ENCODE results near the gene HNF4A.
"Not testable (repeated sequence)": the region's sequence is repeated elsewhere in the genome, so short reads cannot be mapped to it uniquely, and the experiment has no call there.

The HNF4A gene

DNA sequence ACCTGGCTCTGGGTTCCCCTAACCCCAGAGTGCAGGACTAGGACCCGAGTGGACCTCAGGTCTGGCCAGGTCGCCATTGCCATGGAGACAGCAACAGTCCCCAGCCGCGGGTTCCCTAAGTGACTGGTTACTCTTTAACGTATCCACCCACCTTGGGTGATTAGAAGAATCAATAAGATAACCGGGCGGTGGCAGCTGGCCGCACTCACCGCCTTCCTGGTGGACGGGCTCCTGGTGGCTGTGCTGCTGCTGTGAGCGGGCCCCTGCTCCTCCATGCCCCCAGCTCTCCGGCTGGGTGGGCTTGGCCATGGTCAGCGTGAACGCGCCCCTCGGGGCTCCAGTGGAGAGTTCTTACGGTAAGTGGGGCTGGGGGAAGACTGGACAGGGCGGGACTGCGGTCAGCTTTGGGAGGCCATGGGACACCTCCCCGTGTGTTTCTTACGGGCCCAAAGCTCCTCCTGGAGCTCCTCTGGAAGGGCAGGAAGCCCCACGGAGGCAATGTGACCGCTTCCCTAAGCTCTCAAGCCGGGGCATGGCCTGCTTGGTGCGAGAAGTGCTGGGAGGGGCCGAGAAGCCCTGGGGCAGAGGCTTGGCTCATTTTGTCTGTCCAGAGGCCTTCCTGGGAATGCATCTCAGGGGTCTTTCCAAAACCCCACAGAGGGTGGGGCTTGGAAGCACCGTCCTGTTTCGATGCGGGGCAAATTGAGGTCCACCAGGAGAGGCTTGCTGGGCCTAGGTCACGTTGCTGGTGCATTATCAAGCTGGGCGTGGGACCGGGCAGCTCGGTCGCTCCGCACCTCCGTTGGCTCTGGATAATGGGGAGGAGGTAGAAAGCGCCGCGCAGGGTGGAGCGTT is at the start of gene HNF4A:
Gene HNF4A (plus strand): TSS at position 202 of the 855 bp plus-strand sequence. CDS start 106 bp downstream, at position 308.
- DNase-seq (ENCODE audit: low read depth in 2 of 2): no peak

DNA sequence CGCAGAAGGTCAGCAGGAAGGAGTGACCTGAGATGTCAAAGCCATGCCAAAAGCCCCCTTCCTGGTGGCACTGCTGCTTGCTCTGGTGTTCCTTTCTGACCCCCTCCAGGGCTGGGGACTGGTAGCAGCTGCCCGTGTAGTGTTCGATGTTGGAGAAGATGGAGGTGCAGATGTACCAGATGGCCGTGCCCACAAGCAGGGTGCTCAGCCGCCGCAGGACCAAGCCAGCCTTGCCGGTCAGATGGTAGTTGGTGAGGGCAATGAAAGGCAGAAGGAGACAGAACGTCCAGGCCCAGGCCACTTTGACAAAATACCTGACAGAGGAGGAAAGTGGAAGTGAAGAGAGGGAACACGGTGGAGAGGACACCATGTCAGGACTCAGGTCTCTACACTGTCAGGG is 48.6 kb upstream of the HNF4A start:
- DNase-seq (ENCODE audit: low read depth in 2 of 2): no peak

DNA sequence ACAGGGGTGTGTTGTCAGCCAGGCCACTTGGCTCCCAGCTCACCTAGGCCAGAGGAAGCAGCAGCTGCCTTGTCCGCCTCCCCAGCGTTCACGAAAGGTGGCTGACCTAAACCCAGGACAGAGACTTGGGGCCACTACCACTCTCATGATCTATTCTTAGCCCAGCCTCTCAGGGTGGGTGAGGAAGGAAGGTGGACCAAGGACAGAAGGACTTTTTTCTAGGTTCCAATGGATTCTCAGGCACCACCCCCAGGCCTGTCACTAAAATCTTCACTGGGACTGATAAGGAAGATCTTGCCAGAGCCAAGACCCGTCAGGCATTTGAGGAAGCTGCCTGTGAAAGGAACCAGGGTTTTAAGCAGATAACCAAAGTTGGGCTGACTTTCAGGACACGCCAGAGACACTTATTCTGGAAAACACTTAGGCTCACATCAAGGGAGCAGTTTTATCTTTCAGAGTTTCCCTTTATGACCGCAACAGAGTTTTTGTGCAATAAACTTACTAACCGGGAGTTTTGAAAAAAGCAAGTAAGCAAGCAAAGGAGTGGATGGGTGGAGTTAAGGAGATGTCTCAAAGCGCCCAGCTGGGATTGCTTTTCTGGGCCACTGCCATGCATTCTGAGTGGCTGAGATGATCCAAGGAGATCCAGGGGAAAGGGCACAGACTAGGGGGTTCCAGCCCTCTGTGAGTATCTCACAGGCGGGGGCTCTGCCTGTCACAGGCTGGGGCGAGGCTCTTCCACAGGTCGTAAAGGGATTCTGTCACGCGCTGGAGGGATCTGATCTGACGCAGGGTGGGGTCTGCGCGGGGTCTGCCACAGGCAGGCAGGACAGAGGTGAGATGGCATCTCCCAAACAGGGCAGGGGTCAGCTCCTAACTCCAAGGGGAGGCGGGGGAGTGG is 45.5 kb upstream of the HNF4A start:
- no peak for DNase-seq (ENCODE audit: low read depth in 2 of 2)

DNA sequence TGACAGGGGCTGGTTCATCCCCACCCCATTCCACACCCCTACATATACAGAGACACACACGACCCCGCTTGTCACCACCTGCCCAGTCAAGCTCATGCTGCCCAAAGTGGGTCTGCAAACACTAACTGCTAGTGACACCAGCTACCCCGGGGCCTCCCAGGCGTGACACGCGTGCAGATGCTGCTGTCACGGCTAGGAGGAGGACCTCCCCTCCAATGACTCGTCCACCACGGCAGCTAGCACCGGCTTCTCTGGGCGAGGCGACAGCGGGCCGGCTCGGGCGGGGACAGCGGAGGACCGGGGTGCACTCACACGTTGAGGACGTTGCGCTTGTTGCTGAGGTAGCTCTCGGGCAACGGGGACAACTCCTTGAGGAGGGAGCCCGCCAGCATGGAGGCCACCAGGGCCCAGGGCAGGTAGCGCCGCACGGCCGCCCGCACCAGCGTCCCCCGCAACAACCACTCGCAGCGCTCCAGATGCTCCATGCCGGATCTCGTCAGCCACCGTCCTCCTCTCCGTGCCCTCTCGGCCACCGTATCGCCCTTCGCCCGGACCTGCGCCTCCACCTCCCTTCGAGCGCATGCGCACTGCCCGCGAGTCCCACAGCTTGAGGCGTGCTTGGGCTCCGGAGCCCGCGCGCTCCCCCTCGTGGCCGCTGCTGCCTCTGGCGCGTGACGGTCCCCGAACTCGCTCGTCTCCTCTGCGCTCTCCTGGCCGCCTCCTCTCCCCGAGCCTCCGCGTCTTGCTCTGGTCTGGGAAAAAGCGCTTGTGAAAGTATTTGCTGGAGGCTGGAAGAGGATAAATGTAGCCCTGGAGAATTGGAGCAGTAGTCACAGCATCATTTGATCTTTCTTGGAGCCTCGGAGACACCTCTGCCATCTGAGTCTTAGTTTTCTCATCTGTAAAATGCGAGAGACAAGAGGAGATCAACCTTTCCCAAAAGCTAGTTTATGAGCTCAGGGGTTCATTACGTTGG is 44.5 kb upstream of the HNF4A start, which contains the start of gene FITM2:
Gene FITM2 (minus strand): TSS at position 539 of the 976 bp plus-strand sequence. CDS start 54 bp downstream, at position 485.
- peak; percentile 95 to 96 for DNase-seq (ENCODE audit: low read depth in 2 of 2)

DNA sequence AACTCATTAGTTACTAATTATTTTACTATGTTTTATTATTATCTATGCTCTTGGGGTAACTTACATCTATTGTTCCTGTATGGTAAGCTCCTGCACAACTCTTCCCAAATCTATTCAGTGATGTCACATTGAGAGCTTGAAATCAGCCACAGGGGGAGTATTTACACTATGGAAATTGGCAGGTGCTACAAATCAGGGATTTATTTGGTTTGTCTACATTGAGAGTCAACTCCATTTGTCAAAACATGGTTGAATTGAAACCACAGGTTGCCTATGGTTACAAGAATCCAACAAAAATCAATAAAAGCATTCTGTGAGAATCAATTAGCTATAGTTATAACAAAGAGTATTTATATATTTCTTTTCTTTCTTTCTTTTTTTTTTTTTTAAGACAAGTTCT is 40.6 kb upstream of the HNF4A start:
- no peak for DNase-seq (ENCODE audit: low read depth in 2 of 2)

DNA sequence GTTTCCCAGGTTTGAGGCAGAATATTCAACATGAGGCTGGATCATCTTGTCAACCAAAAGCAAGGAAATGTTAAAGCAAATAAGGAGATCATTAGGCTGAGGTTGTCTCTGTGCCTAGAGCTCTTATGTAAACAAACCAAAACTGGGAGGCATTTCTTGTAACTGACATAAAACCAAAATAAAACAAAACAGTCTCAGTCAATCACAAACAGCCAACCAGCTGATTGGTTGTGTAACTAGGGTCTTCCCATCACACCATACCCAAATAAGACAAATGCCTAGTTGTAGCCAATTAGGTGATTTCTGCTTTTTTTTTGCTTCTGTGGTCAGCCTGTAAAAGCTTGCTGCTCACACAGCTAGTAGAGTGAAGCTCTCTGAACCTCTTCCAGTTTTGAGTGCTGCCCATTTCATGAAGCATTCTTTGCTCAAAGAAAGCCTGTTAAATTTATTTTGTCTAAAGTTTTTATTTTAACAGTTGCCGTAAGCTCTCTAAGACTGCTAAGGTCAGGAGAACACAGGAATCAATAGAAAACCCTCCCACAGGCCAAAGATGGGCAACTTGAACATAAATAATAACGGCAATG is 35.6 kb upstream of the HNF4A start:
- DNase-seq (ENCODE audit: low read depth in 2 of 2): no peak

DNA sequence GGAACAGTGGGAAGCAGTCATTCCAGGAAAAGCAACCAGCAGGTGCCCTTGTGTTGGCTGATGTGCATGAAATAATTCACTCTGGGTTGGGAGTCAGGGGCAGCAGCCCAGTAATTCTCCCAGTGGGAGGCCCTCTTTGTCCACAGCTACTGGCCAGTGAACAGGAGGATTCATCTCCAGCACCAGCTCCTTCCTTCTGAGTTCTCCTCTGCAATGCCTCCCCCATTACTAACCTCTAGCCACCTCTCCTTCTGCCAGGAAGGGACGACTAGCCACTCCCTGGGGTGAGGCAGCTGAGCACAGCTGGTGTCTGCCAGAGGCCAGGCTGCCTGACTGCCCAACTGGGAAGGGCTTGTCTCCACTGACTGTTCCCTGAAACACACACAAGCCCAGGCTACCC is 31.2 kb upstream of the HNF4A start:
- DNase-seq (ENCODE audit: low read depth in 2 of 2): no peak

DNA sequence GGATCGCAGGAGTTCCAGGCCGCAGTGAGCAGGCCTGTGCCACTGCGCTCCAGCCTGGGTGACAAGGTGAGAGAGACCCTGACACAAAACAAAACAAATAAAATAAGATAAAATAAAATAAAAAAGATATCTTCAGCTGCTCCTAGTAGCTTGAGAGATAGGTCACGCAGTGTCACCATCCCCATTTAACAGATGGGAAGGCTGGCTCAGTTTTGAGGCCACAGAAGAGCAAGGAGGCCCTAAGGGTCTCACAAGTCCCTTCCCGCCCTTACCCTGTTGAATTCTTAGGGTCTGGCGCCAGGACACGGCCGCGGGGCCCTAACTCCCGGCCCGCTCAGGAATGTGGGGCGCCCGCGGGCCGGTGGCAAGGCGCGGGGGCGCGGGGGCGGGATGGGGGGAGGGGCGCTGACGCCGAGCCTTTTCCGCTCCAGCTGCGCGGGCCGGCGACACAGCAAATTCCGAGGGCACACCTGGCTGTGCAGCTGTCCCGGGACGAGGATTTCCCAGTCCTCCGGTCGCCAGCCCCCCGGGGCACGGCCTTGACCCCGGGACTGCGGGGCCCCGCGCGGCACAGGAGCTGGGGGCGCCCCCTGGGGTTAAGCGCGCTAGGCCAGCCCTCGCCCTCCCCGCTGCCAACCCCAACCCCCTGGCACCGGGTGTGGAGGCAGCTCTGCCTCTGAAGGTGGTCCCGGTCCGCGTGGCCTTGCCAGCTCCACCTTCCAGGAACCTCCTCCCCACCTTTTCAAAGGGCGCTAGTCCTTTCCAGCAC is 28.9 kb upstream of the HNF4A start:
- no peak for DNase-seq (ENCODE audit: low read depth in 2 of 2)

DNA sequence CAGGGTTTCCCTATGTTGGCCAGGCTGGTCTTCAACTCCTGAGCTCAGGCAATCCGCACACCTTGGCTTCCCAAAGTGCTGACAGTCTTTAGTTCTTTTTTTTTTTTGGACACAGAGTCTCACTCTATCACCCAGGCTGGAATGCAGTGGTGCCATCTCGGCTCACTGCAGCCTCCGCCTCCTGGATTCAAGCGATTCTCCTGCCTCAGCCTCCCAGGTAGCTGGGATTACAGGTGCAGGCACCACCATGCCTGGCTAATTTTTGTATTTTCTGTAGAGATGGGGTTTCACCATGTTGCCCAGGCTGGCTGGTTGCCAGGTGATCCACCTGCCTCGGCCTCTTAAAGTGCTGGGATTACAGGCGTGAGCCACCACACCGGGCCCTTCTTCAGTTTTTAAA is 27.8 kb upstream of the HNF4A start:
- not testable (repeated sequence) for DNase-seq (ENCODE audit: low read depth in 2 of 2)

DNA sequence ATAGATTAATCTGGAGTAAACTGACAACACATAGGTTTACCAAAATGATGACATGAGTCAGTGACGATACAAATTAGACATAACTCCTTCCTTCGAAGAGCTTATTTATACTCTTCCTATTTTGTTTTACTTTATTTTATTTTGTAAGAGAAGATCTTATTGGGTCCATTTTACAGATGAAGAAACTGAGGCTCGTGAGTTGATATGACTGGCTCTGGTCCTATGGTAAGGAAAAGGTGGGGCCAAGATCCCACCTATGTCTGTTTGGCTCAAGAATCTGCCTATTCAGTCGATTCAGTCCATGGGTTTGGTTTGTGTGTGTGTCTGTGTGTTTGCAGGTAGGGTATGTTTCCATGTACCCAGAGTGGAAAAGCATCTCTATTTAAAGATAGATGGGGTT is 27.1 kb upstream of the HNF4A start:
- DNase-seq (ENCODE audit: low read depth in 2 of 2): no peak

DNA sequence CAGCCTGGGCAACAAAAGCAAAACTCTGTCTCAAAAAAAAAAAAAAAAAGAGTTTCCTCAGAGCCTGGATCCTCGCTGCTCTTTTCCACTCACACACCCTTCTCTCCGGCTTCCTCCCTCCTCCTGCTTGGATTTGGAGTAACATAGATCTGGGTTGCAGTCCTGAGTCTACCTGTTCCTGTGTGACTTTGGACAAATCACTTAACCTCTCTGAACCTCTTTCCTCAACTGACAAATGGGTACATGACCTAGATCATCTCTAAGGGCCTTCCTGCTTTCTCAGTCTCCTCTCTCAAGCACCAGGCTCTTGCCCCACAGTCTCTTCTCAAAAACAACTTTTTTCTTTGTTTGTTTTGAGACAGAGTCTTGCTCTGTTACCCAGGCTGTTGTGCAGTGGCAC is 24.3 kb upstream of the HNF4A start:
- DNase-seq (ENCODE audit: low read depth in 2 of 2): no peak

DNA sequence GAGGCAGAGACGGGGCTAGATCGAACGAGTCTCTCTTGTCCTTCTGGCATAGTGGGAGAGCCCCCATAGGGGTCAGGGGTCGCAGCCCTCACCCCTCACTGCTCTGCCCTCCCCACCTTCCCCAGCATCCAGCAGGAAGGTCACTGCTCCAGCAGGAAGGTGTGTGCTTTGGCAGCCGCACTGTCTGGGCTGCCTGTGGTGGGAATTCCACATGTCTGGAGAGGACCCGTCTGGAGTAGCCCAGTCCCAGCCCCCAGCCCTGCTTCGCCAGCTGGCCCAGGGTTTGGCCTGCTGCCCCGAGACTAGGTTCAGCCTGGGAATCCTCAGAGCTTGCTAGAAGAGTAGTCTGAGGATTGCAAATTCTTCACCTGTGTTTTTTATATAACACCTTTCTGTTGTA is 21.2 kb upstream of the HNF4A start:
- no peak for DNase-seq (ENCODE audit: low read depth in 2 of 2)

DNA sequence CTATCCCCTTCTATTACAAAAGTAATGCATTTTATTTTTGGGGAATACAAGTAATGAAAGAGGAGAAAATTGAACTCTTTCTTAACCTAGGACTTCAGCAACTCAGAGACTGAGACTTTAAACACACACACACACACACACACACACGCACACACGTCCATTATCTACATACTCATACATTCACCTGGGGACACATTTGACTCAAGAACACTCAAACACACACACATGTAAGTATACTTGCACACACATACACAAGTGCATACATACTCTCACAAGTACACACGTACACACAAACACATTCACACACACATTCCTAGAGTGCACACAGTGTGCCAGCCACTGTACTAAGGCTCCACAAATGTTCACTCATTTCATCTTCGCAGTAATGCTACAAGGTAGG is 20.8 kb upstream of the HNF4A start:
- DNase-seq (ENCODE audit: low read depth in 2 of 2): no peak

DNA sequence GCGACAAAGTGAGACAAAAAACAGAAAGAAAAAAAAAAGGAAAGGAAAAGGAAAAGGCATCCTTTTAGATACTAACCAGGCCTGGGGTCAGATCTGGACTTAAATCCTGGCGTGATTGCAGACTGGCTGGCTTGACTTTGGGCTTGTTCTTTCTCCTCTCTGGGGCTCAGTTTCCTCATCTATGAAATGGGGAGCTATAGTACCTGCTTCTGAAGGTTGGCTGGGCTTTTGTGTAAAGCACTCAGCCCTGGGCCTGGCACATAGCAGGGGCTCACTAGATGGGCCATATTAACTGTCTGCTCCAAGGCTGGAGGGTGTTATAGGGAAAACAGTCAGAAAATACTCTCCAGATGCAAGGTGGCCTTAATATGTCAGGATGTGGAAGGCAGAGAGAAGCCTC is 19.8 kb upstream of the HNF4A start:
- DNase-seq (ENCODE audit: low read depth in 2 of 2): no peak

DNA sequence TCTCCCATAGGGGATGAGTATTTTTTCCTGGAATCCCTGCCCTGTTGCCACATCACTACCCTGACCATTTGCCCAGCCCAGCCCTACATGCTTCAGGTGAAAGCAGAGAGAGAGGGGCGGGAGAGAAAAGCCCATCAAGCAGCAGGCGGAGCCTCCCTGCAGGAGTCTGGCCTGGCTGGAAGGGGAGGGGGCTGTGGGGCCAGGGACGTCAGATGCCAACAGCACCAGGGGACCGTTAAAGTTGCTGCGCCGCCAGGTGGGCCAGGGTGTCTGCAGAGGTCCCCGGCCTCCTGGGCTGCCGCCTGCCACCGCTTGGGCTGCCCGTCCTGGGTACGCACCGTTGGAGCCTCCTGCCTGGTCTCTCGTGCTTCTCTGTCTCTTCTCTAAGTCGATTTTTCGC is 19.4 kb upstream of the HNF4A start:
- no peak for DNase-seq (ENCODE audit: low read depth in 2 of 2)

DNA sequence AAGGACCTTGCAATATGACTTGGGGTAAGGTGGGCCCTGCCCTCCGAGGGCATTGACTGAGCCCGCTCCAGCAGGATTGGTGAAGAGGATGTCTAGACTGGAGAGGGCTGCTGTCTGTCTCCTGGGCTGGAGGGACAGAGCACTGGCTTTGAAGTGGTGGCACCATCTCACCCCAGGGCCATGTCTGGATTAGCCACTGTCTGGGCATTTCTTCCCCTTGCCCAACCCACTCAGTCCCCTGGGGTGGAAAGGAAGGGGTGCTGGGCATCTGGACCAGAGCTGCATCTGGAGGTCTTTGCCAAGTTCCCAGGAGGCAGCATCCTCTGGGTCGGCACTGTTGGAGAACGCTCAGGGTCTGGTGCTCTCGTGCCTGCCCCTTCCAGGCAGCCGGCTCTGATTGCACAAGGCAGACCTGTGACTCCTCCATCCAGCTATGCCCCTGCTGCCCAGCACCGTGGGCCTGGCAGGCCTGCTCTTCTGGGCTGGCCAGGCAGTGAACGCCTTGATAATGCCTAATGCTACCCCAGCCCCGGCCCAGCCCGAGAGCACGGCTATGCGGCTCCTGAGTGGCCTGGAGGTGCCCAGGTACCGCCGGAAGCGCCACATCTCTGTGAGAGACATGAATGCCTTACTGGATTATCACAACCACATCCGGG is 18.6 kb upstream of the HNF4A start, which contains the start of gene R3HDML:
Gene R3HDML (plus strand): TSS at position 319 of the 656 bp plus-strand sequence. CDS start 115 bp downstream, at position 434.
- no peak for DNase-seq (ENCODE audit: low read depth in 2 of 2)

DNA sequence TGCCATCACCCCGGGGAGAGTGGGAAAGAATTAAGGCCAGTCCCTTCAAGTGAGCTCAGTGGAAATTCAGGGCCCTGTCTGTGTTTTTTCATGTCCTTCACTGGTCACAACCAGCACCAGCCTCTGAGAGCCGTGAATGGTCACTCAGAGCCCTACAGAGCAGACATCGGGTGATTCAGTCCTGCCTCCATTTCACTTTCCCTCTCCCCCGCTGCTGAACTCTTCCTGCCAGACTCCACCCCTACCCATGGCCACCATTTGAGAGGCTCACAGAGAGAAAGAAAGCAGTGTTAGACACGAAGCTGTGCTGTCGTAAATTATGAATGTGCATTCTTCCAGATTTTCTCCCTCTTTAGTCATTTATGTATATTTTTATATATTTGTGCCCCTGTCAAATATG is 13.3 kb upstream of the HNF4A start:
- DNase-seq (ENCODE audit: low read depth in 2 of 2): no peak

DNA sequence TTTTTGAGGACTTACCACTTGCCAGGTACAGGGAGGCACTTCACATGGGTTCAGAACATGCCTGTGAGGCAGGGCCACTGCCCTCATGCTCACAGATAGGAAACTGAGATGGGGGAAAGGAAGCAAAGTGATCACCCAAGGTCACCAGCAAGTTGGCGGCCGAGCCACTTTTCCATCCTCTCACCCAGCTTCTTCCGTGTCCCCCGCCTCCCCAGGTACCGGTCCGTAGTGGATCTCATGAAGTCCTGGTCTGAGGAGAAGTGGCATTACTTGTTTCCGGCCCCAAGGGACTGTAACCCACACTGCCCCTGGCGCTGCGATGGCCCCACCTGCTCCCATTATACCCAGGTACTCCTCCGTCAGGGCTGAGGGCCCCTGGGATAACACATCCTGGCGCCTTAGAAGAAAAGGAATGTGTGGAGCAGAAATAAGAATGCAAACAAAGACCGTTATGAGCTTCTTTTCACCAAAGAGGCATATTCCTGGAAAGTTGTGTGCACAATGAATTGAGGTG is 12.3 kb upstream of the HNF4A start:
- DNase-seq (ENCODE audit: low read depth in 2 of 2): no peak

DNA sequence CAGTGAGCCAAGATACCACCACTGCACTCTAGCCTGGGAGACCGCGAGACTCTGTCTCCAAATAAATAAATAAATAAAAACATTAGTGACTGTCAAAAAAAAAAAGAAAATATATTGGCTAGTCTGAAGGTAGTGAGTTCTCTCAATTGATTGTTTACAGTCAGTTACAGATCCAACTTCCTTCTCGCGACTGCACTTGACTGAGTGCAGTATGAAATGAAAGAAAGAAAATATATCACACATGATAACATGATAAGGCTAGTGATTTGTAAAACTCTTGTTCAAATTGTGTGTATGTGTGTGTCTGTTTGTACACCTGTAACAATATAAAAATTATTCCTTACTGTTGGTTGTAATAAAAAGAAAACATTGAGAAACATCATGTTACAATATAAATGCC is 10.8 kb upstream of the HNF4A start:
- DNase-seq (ENCODE audit: low read depth in 2 of 2): no peak

All from stimulated activated CD8-positive, alpha-beta memory T cell treated with anti-CD3 and anti-CD28 coated beads, Interleukin-7, amount 100 ng/mL, for 1 hour (primary cell).